ENCODE data around the gene EPC2. TPM values are rescaled to one million over a fixed set of nuclear protein-coding genes. Genes with fewer than 3 reads are reported as not detected.
A peak's percentile ranks its signal among the peaks of the same experiment; 100 is the strongest.

Gene EPC2
- total and polyA plus RNA-seq, 4 donors: 11.1 to 43.6 (median 27.6) TPM

DNA sequence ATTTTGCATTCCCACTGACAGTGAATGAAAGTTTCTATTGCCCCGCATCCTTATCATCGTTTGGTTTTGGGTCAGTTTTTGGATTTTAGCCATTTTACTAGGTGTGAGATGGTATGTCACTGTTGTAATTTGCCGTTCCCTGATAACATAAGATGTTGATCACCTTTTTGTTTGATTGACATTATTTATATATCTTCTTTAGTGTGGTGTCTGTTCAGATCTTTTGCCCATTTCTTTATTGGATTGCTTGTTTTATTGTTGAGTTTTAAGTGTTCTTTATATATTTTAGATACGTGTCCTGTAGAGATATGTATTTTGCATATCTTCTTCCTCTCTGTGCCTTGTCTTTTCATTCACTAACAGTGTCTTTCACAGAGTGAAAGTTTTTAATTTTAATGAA lies 55.3 kb downstream of the EPC2 start:
- ATAC-seq (ENCODE audit: low FRiP score): no peak
- intact Hi-C loops (cut with DNase I): no loop called here

DNA sequence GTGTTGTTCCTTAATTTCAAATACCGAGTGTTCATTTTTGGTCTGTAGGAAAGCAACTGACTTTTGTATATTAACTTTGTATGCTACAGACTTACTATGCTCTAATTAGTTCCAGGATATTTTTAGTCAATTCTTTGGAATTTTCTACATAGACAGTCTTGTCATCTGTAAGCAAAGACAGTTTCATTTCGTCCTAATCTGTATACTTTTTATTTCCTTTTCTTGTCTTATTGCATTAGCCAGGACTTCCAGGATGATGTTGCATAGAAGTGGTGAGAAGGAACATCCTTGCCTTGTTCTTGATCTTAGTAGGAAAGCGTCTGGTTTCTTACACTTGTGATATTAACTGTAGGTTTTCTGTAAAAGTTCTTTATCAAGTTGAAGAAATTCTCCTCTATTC lies 56.5 kb downstream of the EPC2 start:
- ATAC-seq (ENCODE audit: low FRiP score): no peak
- Histone ChIP-seq H3K4me1 (ENCODE audit: control insufficient read depth in 1 of 2, insufficient read depth in 2 of 2, low read length in 2 of 2) (no peaks in the 10 kb centered on the region), H3K9me3 (ENCODE audit: control insufficient read depth, low read length) (no peaks in the 10 kb centered on the region), H3K36me3 (ENCODE audit: control insufficient read depth in 1 of 2, insufficient read depth in 2 of 2, low read length in 1 of 2) (no peaks in the 10 kb centered on the region), H3K27me3 (ENCODE audit: control insufficient read depth in 1 of 2, insufficient read depth in 2 of 2, low read length in 1 of 2) (no peaks in the 10 kb centered on the region), H3K27ac (ENCODE audit: low read depth in 1 of 2, low read length in 2 of 2) (no peak overlapping the region), H3K4me3 (ENCODE audit: low read length in 2 of 2) (no peak overlapping the region)
- no peak for DNase-seq
- WGBS, 2 donors: 97 to 98% methylated on average over 3 of the region's 3 CpGs
- intact Hi-C loops (cut with DNase I): no loop called here

More for the DNA sequence above, 55.3 kb downstream of the EPC2 start:
- Histone ChIP-seq H3K4me1 (ENCODE audit: control insufficient read depth in 1 of 2, insufficient read depth in 2 of 2, low read length in 2 of 2) (no peaks in the 10 kb centered on the region), H3K36me3 (ENCODE audit: control insufficient read depth in 1 of 2, insufficient read depth in 2 of 2, low read length in 1 of 2) (peaks cover 0 to 2% of the 10 kb centered on the region in 2 donors), H3K27ac (ENCODE audit: low read depth in 1 of 2, low read length in 2 of 2) (no peak overlapping the region), H3K4me3 (ENCODE audit: low read length in 2 of 2) (no peak overlapping the region), H3K27me3 (ENCODE audit: control insufficient read depth in 1 of 2, insufficient read depth in 2 of 2, low read length in 1 of 2) (no peaks in the 10 kb centered on the region), H3K9me3 (ENCODE audit: control insufficient read depth, low read length) (no peaks in the 10 kb centered on the region)
- no peak for DNase-seq
- 87 to 98% methylated on average over 4 of the region's 4 CpGs for WGBS, 2 donors

DNA sequence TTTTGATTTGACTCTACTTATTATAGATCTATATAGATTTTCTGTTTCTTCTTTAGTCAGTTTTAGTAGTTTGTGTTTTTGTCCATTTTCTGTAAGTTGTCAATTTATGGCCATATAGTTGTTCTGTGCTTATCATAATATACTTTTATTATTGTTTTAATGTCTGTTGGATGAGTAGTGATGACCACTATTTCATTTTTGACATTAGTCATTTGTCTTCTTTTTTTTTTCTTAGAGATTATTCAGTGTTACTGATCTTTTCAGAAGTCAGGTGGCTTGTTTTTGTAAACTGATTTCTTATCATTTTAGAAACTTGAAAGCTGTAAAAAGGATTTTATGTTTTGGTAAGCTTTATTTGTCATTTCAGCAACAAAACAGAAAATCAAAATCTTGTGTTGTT lies 57.3 kb downstream of the EPC2 start:
- Histone ChIP-seq H3K27ac (ENCODE audit: low read depth in 1 of 2, low read length in 2 of 2) (no peak overlapping the region), H3K9me3 (ENCODE audit: control insufficient read depth, low read length) (no peaks in the 10 kb centered on the region), H3K36me3 (ENCODE audit: control insufficient read depth in 1 of 2, insufficient read depth in 2 of 2, low read length in 1 of 2) (no peaks in the 10 kb centered on the region), H3K4me3 (ENCODE audit: low read length in 2 of 2) (no peak overlapping the region), H3K4me1 (ENCODE audit: control insufficient read depth in 1 of 2, insufficient read depth in 2 of 2, low read length in 2 of 2) (no peaks in the 10 kb centered on the region), H3K27me3 (ENCODE audit: control insufficient read depth in 1 of 2, insufficient read depth in 2 of 2, low read length in 1 of 2) (no peaks in the 10 kb centered on the region)
- DNase-seq: no peak
- ATAC-seq (ENCODE audit: low FRiP score): no peak
- intact Hi-C loops (cut with DNase I): no loop called here

DNA sequence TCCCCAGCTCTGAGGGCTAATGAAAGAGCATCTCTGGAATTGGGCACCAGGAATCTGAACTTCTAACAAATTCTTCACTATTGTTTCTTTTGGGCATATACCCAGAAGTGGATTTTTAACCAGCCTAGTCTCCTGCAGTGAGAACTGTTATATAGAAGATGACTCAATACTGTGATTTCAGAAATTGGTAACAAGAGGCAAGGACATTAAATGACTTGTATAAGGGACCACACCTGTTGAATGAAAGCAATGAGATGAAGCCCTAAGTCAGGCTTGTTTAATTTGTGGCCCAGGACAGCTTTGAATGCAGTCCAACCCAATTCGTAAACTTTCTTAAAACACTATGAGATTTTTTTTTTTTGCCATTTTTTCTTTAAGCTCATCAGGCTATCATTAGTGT lies 57.9 kb downstream of the EPC2 start:
- Histone ChIP-seq H3K9me3 (ENCODE audit: control insufficient read depth, low read length) (no peaks in the 10 kb centered on the region), H3K4me1 (ENCODE audit: control insufficient read depth in 1 of 2, insufficient read depth in 2 of 2, low read length in 2 of 2) (no peaks in the 10 kb centered on the region), H3K27ac (ENCODE audit: low read depth in 1 of 2, low read length in 2 of 2) (no peak overlapping the region), H3K36me3 (ENCODE audit: control insufficient read depth in 1 of 2, insufficient read depth in 2 of 2, low read length in 1 of 2) (no peaks in the 10 kb centered on the region), H3K27me3 (ENCODE audit: control insufficient read depth in 1 of 2, insufficient read depth in 2 of 2, low read length in 1 of 2) (no peaks in the 10 kb centered on the region), H3K4me3 (ENCODE audit: low read length in 2 of 2) (no peak overlapping the region)
- WGBS, 2 donors: 93 to 96% methylated on average over 1 of the region's 1 CpG
- intact Hi-C loops (cut with DNase I): no loop called here
- DNase-seq (no peak), ATAC-seq (ENCODE audit: low FRiP score) (no peak)

DNA sequence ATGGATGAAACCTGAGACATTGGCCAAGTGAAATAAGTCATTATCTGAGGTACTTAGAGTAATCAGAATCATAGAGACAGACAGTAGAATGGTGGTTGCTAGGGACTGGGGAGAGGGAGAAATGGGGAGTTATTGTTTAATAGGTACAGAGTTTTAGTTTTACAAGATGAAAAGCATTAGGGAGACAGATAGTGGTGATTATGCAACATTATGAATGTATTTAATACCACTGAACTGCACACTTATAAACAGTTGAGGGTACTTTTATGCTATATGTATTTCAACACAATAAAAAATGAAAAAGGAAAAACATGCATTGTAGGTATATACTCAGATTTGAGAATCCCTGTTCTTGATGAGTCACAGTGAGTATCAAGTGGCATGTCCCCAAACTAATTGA lies 59.7 kb downstream of the EPC2 start:
- H3K4me1 ChIP-seq (ENCODE audit: control insufficient read depth in 1 of 2, insufficient read depth in 2 of 2, low read length in 2 of 2): no peaks in the 10 kb centered on the region
- intact Hi-C loops (cut with DNase I): no loop called here
- H3K9me3 ChIP-seq (ENCODE audit: control insufficient read depth, low read length): no peaks in the 10 kb centered on the region
- ATAC-seq (ENCODE audit: low FRiP score) (no peak), DNase-seq (no peak)
- H3K36me3 ChIP-seq (ENCODE audit: control insufficient read depth in 1 of 2, insufficient read depth in 2 of 2, low read length in 1 of 2): no peaks in the 10 kb centered on the region
- no peaks in the 10 kb centered on the region for H3K27me3 ChIP-seq (ENCODE audit: control insufficient read depth in 1 of 2, insufficient read depth in 2 of 2, low read length in 1 of 2)
- no peak overlapping the region for H3K4me3 ChIP-seq (ENCODE audit: low read length in 2 of 2)
- no peak overlapping the region for H3K27ac ChIP-seq (ENCODE audit: low read depth in 1 of 2, low read length in 2 of 2)

DNA sequence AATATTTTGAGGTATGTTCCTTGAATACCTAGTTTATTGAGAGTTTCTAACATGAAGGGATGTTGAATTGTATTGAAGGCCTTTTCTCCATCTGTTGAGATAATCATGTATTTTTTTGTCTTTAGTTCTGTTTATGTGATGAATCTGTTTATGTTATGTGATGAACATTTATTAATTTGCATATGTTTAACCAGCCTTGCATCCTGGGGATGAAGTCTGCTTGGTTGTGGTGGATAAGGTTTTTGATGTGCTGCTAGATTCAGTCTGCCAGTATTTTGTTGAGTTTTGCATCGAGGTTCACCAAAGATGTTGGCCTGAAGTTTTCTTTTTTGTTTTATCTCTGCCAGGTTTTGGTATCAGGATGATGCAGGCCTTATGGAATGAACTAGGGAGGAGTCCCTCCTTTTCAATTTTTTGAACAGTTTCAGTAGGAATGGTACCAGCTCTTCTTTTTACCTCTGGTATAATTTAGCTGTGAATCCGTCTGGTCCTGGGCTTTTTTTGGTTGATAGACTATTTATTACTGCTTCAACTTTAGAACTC lies 71.9 kb downstream of the EPC2 start:
- H3K27me3 ChIP-seq (ENCODE audit: control insufficient read depth in 1 of 2, insufficient read depth in 2 of 2, low read length in 1 of 2): no peaks in the 10 kb centered on the region
- 50% methylated on average over 2 of the region's 2 CpGs for WGBS, 2 donors
- no peak for ATAC-seq (ENCODE audit: low FRiP score)
- H3K4me3 ChIP-seq (ENCODE audit: low read length in 2 of 2): no peak overlapping the region
- H3K36me3 ChIP-seq (ENCODE audit: control insufficient read depth in 1 of 2, insufficient read depth in 2 of 2, low read length in 1 of 2): no peaks in the 10 kb centered on the region
- intact Hi-C loops (cut with DNase I): no loop called here
- DNase-seq: no peak
- H3K9me3 ChIP-seq (ENCODE audit: control insufficient read depth, low read length): no peaks in the 10 kb centered on the region
- H3K27ac ChIP-seq (ENCODE audit: low read depth in 1 of 2, low read length in 2 of 2): no peak overlapping the region
- no peaks in the 10 kb centered on the region for H3K4me1 ChIP-seq (ENCODE audit: control insufficient read depth in 1 of 2, insufficient read depth in 2 of 2, low read length in 2 of 2)

DNA sequence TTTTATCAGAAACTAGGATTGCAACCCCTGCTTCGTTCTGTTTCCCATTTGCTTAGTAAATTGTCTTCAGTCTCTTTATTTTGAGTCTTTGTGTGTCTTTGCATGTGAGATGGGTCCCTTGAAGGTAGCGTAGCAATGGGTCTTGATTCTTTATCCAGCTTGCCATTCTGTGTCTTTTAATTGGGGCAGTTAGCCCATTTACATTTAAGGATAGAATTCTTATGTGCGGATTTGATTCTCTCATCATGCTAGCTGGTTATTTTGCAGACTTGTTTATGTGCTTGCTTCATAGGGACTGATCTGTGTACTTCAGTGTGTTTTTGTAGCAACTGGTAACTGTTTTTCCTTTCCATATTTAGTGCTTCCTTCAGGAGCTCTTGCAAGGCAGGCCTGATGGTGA lies 73.5 kb downstream of the EPC2 start:
- ATAC-seq (ENCODE audit: low FRiP score): no peak
- WGBS, 2 donors: 79 to 100% methylated on average over 3 of the region's 3 CpGs
- H3K27me3 ChIP-seq (ENCODE audit: control insufficient read depth in 1 of 2, insufficient read depth in 2 of 2, low read length in 1 of 2): no peaks in the 10 kb centered on the region

DNA sequence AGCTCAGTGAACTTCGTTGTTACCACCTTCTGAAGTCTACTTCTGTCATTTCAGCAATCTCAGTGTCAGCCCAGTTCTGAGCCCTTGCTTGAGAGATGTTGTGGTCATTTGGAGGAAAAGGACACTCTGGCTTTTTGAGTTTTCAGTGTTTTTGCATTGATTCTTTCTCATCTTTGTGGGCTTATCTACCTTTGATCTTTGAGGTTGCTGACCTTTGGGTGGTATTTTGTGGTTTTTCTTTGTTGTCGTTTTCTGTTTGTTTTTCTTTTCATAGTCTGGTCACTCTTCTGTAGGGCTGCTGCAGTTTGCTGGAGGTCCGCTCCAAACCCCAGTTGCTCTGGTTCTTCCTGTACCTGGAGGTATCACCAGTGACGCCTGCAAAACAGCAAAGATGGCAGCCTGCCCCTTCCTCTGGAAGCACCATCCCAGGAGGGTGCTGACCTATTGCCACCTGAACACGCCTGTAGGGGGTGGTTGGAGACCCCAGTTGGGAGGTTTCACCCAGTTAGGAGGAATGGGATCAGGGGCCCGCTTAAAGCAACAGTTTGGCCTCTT lies 74.7 kb downstream of the EPC2 start:
- intact Hi-C loops (cut with DNase I): no loop called here
- no peaks in the 10 kb centered on the region for H3K27me3 ChIP-seq (ENCODE audit: control insufficient read depth in 1 of 2, insufficient read depth in 2 of 2, low read length in 1 of 2)
- H3K9me3 ChIP-seq (ENCODE audit: control insufficient read depth, low read length): no peaks in the 10 kb centered on the region
- no peaks in the 10 kb centered on the region for H3K36me3 ChIP-seq (ENCODE audit: control insufficient read depth in 1 of 2, insufficient read depth in 2 of 2, low read length in 1 of 2)
- ATAC-seq (ENCODE audit: low FRiP score): peak; percentile 36
- no peak overlapping the region for H3K27ac ChIP-seq (ENCODE audit: low read depth in 1 of 2, low read length in 2 of 2)
- no peak for DNase-seq
- no peak overlapping the region for H3K4me3 ChIP-seq (ENCODE audit: low read length in 2 of 2)
- 94% methylated on average over 6 of the region's 6 CpGs for WGBS, 2 donors
- peaks cover 0 to 8% of the 10 kb centered on the region in 2 donors for H3K4me1 ChIP-seq (ENCODE audit: control insufficient read depth in 1 of 2, insufficient read depth in 2 of 2, low read length in 2 of 2)

More for the DNA sequence above, 73.5 kb downstream of the EPC2 start:
- DNase-seq: no peak
- H3K9me3 ChIP-seq (ENCODE audit: control insufficient read depth, low read length): no peaks in the 10 kb centered on the region
- H3K4me3 ChIP-seq (ENCODE audit: low read length in 2 of 2): no peak overlapping the region
- intact Hi-C loops (cut with DNase I): no loop called here
- H3K4me1 ChIP-seq (ENCODE audit: control insufficient read depth in 1 of 2, insufficient read depth in 2 of 2, low read length in 2 of 2): peaks cover 0 to 6% of the 10 kb centered on the region in 2 donors
- no peaks in the 10 kb centered on the region for H3K36me3 ChIP-seq (ENCODE audit: control insufficient read depth in 1 of 2, insufficient read depth in 2 of 2, low read length in 1 of 2)
- H3K27ac ChIP-seq (ENCODE audit: low read depth in 1 of 2, low read length in 2 of 2): no peak overlapping the region

DNA sequence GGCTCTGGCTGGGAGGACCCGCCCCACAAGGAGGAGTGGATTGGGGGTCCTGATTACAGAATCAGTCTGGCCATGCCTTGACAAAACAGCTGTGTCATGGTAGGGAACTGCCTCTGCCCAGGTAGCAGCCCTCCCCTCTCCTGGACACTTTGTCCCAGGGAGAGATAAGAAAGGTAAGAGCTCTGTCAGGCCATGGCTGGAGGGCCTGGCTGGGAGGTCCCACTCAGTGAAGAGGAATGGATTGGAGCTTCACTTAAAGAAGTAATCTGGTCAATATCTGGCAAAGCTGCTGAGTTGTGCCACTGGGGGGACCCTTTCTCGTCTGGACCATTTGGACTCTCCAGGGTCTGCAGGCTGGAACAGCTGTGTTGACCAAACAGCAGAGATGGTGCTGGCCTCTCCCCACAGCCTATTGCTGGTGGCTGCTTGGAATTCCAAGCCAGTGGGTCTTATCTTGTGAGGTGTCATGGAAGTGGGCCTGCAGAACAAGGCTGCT lies 75.4 kb downstream of the EPC2 start:
- no peak overlapping the region for H3K27ac ChIP-seq (ENCODE audit: low read depth in 1 of 2, low read length in 2 of 2)
- intact Hi-C loops (cut with DNase I): no loop called here
- ATAC-seq (ENCODE audit: low FRiP score) (peak; percentile 29), DNase-seq (no peak)
- no peaks in the 10 kb centered on the region for H3K27me3 ChIP-seq (ENCODE audit: control insufficient read depth in 1 of 2, insufficient read depth in 2 of 2, low read length in 1 of 2)
- H3K4me1 ChIP-seq (ENCODE audit: control insufficient read depth in 1 of 2, insufficient read depth in 2 of 2, low read length in 2 of 2): peaks cover 0 to 8% of the 10 kb centered on the region in 2 donors
- H3K4me3 ChIP-seq (ENCODE audit: low read length in 2 of 2): no peak overlapping the region
- no peaks in the 10 kb centered on the region for H3K9me3 ChIP-seq (ENCODE audit: control insufficient read depth, low read length)
- WGBS, 2 donors: 29 to 58% methylated on average over 2 of the region's 2 CpGs
- no peaks in the 10 kb centered on the region for H3K36me3 ChIP-seq (ENCODE audit: control insufficient read depth in 1 of 2, insufficient read depth in 2 of 2, low read length in 1 of 2)
